Measurements from ENCODE around the gene GBGT1.
A peak's percentile ranks its signal among the peaks of the same experiment; 100 is the strongest.

Gene GBGT1

DNA sequence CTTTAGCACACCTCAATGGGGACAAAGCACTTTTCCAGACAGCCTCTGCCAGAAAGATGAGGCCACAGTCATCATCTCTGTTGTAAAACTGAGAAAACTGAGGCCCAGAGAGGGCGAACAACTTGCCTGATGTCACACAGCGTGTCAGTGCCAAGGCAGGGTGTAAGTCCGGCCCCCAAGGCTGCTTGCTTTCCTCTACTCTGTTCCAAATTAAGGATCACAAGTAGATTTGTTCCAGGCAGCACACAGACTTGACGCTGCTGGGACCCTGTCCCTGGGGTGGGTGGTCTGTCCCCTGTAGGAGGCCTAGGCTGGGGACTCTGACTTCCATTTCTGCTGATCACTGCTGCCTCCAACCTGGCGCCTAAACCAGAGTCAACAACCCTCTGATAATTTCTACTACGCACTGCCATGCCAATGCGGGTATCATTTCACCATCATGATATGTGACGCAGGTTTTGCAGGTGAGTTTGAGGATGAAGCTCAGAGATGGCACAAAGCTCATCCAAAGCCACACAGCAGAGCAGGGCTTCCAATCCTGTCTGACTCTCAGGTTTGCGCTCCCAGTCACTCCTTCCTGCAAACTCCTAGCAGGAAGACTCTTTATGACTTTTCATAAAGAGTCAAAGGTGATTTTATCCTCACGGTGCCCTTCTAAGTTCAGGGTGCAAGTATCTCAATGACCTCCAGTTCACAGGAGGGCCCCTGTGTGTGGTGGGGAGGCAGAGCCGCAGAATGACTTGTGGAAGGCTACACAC lies 29.1 kb downstream of the GBGT1 start:
- in situ Hi-C loops (cut with HindIII; ENCODE audit: low pct_ligation_motif_present, low pct_unique_long_range_greater_than_20kb, low sequenced_read_pairs), result no loop called here
- DNase-seq, result no peak

GRCh38 chr9:133133681-133134387 lies 29.9 kb downstream of the GBGT1 start:
- in situ Hi-C loops (cut with HindIII; ENCODE audit: low pct_ligation_motif_present, low pct_unique_long_range_greater_than_20kb, low sequenced_read_pairs), result no loop called here
- peak; percentile 94 for DNase-seq

- no peak for DNase-seq
- in situ Hi-C loops (cut with HindIII; ENCODE audit: low pct_ligation_motif_present, low pct_unique_long_range_greater_than_20kb, low sequenced_read_pairs), result no loop called here
Measured at GRCh38 chr9:133132174-133132573, 31.5 kb downstream of the GBGT1 start.

- DNase-seq, result no peak
- in situ Hi-C loops (cut with HindIII; ENCODE audit: low pct_ligation_motif_present, low pct_unique_long_range_greater_than_20kb, low sequenced_read_pairs), result no loop called here
Measured at GRCh38 chr9:133131506-133131905, 32.2 kb downstream of the GBGT1 start.

DNA sequence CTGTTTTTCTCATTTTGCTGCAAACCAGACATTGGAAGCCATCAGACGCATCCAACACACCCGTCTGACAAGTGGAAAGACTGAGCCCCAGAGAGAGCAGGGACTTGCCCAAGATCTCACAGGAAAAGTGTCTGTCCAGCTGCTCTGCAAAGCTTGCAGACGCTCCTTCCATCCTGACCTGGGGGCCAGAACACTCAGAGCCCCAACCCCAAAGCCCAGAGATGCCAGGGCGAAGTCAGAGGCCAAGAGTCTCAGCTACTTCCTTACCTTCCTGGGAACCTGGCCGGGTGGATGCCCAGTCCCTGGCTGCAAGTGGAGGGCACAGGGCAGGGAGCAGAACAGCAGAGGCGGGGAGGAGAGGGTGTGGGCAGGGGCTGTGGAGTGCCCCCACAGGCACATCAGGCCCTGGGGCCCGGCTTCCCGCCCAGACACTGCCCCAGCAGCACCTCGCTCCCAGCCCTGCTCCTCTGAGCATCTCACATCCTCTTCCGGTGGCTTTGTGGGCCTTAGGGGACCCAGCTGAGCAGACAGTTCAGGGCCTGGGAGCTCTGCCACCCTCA lies 32.9 kb downstream of the GBGT1 start:
- DNase-seq, result no peak
- in situ Hi-C loops (cut with HindIII; ENCODE audit: low pct_ligation_motif_present, low pct_unique_long_range_greater_than_20kb, low sequenced_read_pairs), result no loop called here

- no peak for DNase-seq
- in situ Hi-C loops (cut with HindIII; ENCODE audit: low pct_ligation_motif_present, low pct_unique_long_range_greater_than_20kb, low sequenced_read_pairs), result no loop called here
Measured at GRCh38 chr9:133129001-133129795, 34.5 kb downstream of the GBGT1 start.

DNA sequence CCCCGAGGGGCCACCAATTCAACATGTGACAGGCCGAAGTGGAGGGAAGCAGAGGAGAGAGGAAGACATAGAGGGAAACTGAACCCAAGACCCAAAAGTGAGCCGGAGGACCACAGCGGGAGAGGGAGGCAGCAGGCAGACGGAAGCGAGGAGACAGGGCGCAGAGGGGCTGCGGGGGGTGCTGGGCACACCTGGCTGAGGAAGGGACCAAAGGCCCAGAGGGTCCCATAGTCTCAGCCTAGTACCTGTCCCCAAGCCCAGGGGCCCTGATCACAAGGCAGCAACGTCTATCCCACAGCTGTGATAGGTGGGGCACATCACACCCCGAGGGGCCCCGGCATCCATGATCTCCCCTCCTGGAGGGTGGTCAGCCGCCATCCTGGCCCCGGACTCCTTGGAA lies 35.6 kb downstream of the GBGT1 start:
- in situ Hi-C loops (cut with HindIII; ENCODE audit: low pct_ligation_motif_present, low pct_unique_long_range_greater_than_20kb, low sequenced_read_pairs), result no loop called here
- DNase-seq, result no peak

DNA sequence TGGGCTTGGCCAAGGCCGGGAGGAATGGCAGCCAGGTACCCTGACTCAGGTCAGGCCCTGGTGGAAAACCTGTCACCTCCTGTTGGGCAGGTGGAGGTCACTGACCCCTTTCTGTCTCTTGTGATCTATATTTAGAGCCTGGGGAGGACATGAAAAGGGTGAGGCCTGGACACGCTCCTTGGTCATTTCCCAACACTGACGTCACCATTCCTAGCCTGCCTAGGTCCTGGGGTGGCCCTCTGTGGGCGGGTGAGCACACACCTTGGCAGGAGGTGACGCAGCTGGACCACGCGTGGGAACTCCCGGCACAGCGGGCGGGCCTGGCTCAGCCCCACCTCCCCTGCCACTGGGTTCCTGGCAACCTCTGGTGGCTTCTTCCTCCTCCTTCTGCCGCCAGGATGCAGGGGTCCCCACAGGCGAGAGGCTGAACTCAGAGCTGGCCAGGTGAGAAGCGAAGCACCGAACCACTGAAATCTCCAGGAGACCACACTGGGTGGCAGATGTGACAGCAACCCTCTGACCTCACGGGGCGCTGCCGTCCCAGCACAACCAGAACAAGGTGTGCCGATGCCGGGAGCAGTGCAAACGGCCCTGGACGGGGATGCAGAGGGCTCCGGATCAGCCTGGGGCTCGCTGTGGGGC lies 36.3 kb downstream of the GBGT1 start:
- DNase-seq, result no peak
- in situ Hi-C loops (cut with HindIII; ENCODE audit: low pct_ligation_motif_present, low pct_unique_long_range_greater_than_20kb, low sequenced_read_pairs), result no loop called here

DNA sequence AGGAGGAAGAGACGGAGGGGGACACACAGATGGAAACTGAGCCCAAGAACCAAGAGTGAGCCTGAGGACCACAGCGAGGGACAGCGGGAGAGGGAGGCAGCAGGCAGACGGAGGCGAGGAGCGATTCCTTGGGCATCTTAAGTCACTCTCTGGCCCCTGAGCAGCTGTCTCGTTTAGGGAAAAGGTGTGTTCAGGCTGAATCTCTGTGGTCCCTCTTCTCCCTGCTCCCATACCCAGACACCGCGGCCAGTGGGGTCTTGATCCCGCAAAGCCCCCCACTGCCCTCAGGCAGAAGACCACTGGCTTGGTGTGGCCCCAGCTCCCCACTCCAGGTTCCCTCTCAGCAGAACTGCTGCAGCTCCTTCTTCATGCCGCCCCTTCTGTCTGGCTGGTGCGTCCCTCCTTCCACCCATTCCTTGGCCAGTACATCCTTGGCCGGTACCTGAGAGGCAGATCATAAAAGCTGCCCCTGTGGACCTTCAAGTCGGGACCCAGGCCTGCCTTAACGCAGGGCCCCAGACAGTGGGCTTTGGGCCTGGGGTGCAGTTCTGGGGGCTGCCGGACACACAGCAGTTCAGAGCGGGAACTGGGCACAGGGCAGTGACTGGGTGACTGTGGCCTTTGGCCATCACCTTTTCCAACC lies 36.9 kb downstream of the GBGT1 start:
- in situ Hi-C loops (cut with HindIII; ENCODE audit: low pct_ligation_motif_present, low pct_unique_long_range_greater_than_20kb, low sequenced_read_pairs), result no loop called here
- DNase-seq, result no peak

DNA sequence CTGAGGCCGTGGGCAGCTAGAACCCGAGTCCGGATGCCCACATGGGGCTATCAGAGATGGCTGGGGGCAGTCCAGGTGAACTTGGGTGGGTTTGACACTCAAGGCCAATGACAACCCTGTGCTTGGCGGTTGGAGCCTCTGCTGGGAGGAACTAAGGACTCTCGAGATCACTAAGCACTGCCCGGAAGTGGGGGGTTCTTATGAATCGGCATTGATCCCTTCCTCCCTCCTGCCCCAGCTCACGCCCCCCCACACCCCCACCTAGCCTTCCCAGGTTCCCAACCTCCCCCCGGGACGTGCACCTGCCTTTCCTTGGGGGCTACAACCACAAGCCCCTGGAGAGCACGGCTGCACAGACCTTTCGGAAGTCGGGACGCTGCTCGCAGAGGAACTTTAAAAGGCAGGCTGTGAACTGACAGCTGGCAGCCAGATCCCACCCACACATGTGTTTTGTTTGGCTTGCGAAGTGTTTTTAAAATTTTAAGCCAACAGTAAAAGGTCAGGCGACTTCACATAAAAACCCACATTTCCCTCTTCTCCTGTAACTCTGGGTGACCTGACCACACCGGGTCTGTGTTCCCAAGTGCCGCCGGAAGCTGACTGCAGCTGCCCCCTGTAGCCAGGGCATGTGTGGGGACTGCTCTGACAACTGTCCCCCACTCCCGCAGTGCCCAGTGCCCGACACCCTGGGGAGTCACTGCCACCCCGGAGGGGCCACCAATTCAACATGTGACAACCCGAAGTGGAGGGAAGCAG lies 37.6 kb downstream of the GBGT1 start:
- in situ Hi-C loops (cut with HindIII; ENCODE audit: low pct_ligation_motif_present, low pct_unique_long_range_greater_than_20kb, low sequenced_read_pairs), result no loop called here
- no peak for DNase-seq

DNA sequence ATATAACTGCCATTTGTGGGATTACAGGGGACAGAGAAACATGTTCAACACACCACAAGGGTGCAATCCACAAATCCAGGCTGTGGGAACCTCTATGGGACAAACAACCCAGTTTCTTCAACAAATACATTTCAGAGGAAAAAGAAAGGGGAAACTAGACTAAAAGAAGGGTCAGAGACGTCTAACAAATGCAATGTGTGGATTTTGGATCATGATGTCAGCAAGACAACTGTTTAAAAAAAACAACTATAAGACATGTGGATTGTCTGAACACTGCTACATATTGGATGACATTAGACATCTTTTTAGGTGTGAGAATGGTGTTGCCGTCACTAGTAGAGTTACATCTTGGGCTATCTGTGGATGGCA lies 38.8 kb downstream of the GBGT1 start:
- in situ Hi-C loops (cut with HindIII; ENCODE audit: low pct_ligation_motif_present, low pct_unique_long_range_greater_than_20kb, low sequenced_read_pairs), result no loop called here
- DNase-seq, result no peak

DNA sequence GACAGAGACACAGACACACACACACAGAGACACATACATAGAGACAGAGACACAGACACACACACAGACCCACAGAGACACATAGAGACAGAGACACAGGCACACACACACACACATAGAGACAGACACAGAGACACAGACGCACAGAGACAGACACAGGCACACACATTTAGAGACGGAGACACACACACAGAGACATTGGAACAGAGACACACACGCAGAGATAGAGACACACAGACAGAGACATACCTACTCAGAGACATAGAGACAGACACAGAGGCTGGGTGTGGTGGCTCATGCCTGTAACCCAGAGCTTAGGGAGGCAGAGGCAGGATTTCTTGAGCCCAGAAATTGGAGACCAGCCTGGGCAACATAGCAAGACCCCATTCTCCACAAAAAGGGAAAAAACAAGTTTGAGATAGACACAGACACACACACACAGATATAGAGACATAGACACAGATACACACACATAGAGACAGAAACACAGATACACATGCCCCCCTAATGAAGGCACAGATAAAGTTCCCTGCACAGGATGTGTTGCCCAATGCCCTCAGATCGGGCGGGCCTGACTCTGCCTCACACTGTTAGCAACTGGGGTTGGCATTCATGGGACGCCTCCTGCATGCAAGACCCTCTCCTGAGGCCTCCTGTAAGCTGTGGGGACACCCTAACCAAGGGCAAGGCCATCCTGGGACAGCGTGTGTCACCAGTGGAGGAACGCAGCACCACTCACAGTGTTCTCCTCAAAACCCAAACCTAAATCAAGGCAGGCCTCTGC lies 39.4 kb downstream of the GBGT1 start:
- no peak for DNase-seq
- in situ Hi-C loops (cut with HindIII; ENCODE audit: low pct_ligation_motif_present, low pct_unique_long_range_greater_than_20kb, low sequenced_read_pairs), result no loop called here

DNA sequence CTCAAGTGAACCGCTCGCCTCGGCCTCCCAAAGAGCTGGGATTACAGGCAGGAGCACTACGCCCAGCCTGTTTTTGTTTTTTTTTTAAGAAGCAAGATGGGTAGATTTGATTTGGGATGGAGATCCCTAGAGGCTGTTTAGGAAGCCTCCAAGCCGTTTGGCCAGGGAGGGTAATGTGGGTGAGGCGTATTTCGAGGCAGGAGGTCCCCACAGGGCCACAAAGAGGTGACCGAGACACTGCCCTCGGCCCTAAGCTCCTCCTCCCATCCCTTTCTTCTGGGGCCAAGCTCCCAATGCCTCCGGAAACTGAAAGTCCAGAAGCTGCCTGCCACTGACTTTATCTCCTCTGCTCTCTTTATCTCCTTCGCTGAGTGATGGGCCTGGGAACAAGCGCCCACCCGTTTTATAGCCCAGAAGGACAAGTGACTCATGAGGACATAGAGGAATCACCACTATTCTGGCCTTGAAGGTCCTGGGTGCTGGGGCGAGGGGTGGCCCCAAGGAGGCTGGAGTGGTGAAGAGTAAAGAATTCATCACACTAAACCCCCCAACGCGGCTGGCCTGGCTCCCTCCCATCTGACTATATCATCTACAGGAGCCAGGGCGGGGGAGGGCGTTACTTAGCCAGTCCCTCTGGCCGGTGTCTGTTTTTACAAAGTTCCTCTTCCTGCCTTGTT lies 40.6 kb downstream of the GBGT1 start:
- in situ Hi-C loops (cut with HindIII; ENCODE audit: low pct_ligation_motif_present, low pct_unique_long_range_greater_than_20kb, low sequenced_read_pairs), result no loop called here
- DNase-seq, result no peak

GRCh38 chr9:133122605-133122934 lies 41.1 kb downstream of the GBGT1 start:
- no peak for DNase-seq
- in situ Hi-C loops (cut with HindIII; ENCODE audit: low pct_ligation_motif_present, low pct_unique_long_range_greater_than_20kb, low sequenced_read_pairs), result no loop called here

- in situ Hi-C loops (cut with HindIII; ENCODE audit: low pct_ligation_motif_present, low pct_unique_long_range_greater_than_20kb, low sequenced_read_pairs), result no loop called here
- DNase-seq, result no peak
Measured at GRCh38 chr9:133121915-133122550, 41.7 kb downstream of the GBGT1 start.

GRCh38 chr9:133121198-133121914 lies 42.4 kb downstream of the GBGT1 start, which contains the start of gene RALGDS:
Gene RALGDS (minus strand): TSS chr9:133121240. CDS start chr9:133121154, 86 bp downstream.
- peak; percentile 80 for DNase-seq
- in situ Hi-C loops (cut with HindIII; ENCODE audit: low pct_ligation_motif_present, low pct_unique_long_range_greater_than_20kb, low sequenced_read_pairs), result no loop called here
